GM23338 (cell line): Measurements from ENCODE around the gene GRAMD1B. TPM values are rescaled to one million over a fixed set of nuclear protein-coding genes. Genes with fewer than 3 reads are reported as not detected.
A peak's percentile ranks its signal among the peaks of the same experiment; 100 is the strongest.

Source experiments
- ATAC-seq: fragments of 200-7000 bp; cut with Tn5 transposase; 3 replicates; pipeline ENCODE4 v1.9.1; 2020
- DNase-seq: peaks from one replicate; pipeline ENCODE4 v3.0.0-alpha.2; 2015; ENCODE audit warnings: low spot score
- H2AFZ ChIP-seq: fragments of 200-600 bp; sonication (generic); 2 replicates; pipeline ENCODE4 v1.8.0; 2016; ENCODE audit warnings: antibody characterized with exemption, mild to moderate bottlenecking, moderate library complexity
- H3F3A ChIP-seq: fragments of 200-600 bp; sonication (generic); replicated peaks from 2 replicates; pipeline ENCODE4 v1.8.0; 2017; ENCODE audit warnings: antibody characterized with exemption, mixed run types, low read depth
- H3K27ac ChIP-seq: fragments of 200-600 bp; sonication (generic); 2 replicates; pipeline ENCODE4 v1.6.1; 2016; ENCODE audit warnings: low read depth
- H3K27me3 ChIP-seq: fragments of 200-600 bp; sonication (generic); 2 replicates; pipeline ENCODE4 v1.8.0; 2016; ENCODE audit warnings: mild to moderate bottlenecking, mixed run types, moderate library complexity; ENCODE audit not compliant: insufficient read depth
- H3K36me3 ChIP-seq: fragments of 200-600 bp; sonication (generic); 2 replicates; pipeline ENCODE4 v1.8.0; 2016; ENCODE audit warnings: mild to moderate bottlenecking; ENCODE audit not compliant: insufficient read depth
- H3K4me1 ChIP-seq: fragments of 200-600 bp; sonication (generic); 2 replicates; pipeline ENCODE4 v1.8.0; 2016; ENCODE audit warnings: mild to moderate bottlenecking, moderate library complexity; ENCODE audit not compliant: insufficient read depth
- H3K4me2 ChIP-seq: fragments of 200-600 bp; sonication (generic); 2 replicates; pipeline ENCODE4 v1.7.1; 2017; ENCODE audit warnings: mixed run types
- H3K4me3 ChIP-seq: fragments of 200-600 bp; sonication (generic); 2 replicates; pipeline ENCODE4 v1.6.1; 2016; ENCODE audit warnings: mixed run types
- H3K79me2 ChIP-seq: fragments of 200-600 bp; sonication (generic); replicated peaks from 2 replicates; pipeline ENCODE4 v1.8.0; 2017; ENCODE audit warnings: mild to moderate bottlenecking; ENCODE audit not compliant: insufficient read depth
- H3K9me2 ChIP-seq: fragments of 200-600 bp; sonication (generic); 2 replicates; pipeline ENCODE4 v1.8.0; 2017; ENCODE audit not compliant: insufficient read depth
- H4K20me1 ChIP-seq: fragments of 200-600 bp; sonication (generic); replicated peaks from 2 replicates; pipeline ENCODE4 v1.8.0; 2017; ENCODE audit warnings: mild to moderate bottlenecking; ENCODE audit not compliant: insufficient read depth
- H3K27ac Mint-ChIP-seq: 2 replicates; pipeline ENCODE4 v1.8.0; 2020; ENCODE audit warnings: inconsistent platforms, mild to moderate bottlenecking, moderate library complexity, mixed read lengths
- H3K27me3 Mint-ChIP-seq: 3 replicates; pipeline ENCODE4 v1.8.0; 2022; ENCODE audit warnings: low read depth, mild to moderate bottlenecking, moderate library complexity, mixed read lengths, inconsistent platforms; ENCODE audit not compliant: insufficient read depth, poor library complexity
- H3K36me3 Mint-ChIP-seq: 3 replicates; pipeline ENCODE4 v1.8.0; 2021; ENCODE audit warnings: low read depth, mild to moderate bottlenecking, inconsistent platforms, moderate library complexity, mixed read lengths
- H3K4me1 Mint-ChIP-seq: 3 replicates; pipeline ENCODE4 v1.8.0; 2020; ENCODE audit warnings: mild to moderate bottlenecking, inconsistent platforms, mixed read lengths
- H3K4me3 Mint-ChIP-seq: 3 replicates; pipeline ENCODE4 v1.8.0; 2021; ENCODE audit warnings: moderate library complexity, mild to moderate bottlenecking, inconsistent platforms, mixed read lengths
- H3K9me3 Mint-ChIP-seq: 3 replicates; pipeline ENCODE4 v1.8.0; 2020; ENCODE audit warnings: moderate library complexity, mild to moderate bottlenecking, inconsistent platforms, mixed read lengths
- CREB1 ChIP-seq: fragments of 250-450 bp; sonication (Bioruptor Pico); IDR thresholded peaks from 2 replicates; pipeline ENCODE4 v1.5.0; 2020; ENCODE audit warnings: low read depth, mild to moderate bottlenecking, moderate library complexity
- EZH2 ChIP-seq: fragments of 200-600 bp; sonication (generic); IDR thresholded peaks from one replicate; pipeline ENCODE4 v1.8.0; 2017; ENCODE audit warnings: antibody characterized with exemption, mild to moderate bottlenecking, low read depth; ENCODE audit not compliant: unreplicated experiment
- EZH2phosphoT487 ChIP-seq: fragments of 200-600 bp; sonication (generic); IDR thresholded peaks from one replicate; pipeline ENCODE4 v1.8.1; 2018; ENCODE audit warnings: antibody characterized with exemption; ENCODE audit not compliant: unreplicated experiment
- JUNB ChIP-seq: IDR thresholded peaks from one replicate; pipeline ENCODE4 v1.6.1; 2016; ENCODE audit warnings: antibody characterized with exemption; ENCODE audit not compliant: unreplicated experiment
- NANOG ChIP-seq: IDR thresholded peaks from 2 replicates; pipeline ENCODE4 v1.6.1; 2016; ENCODE audit warnings: antibody characterized with exemption, borderline replicate concordance
- POLR2AphosphoS5 ChIP-seq: IDR thresholded peaks from 2 replicates; pipeline ENCODE4 v1.6.1; 2016; ENCODE audit warnings: antibody characterized with exemption, low read depth
- STAT1 ChIP-seq: IDR thresholded peaks from one replicate; pipeline ENCODE4 v1.6.1; 2016; ENCODE audit warnings: antibody characterized with exemption; ENCODE audit not compliant: unreplicated experiment
- ZNF114 ChIP-seq: fragments of 250-450 bp; sonication (Bioruptor Pico); IDR thresholded peaks from 2 replicates; pipeline ENCODE4 v1.5.0; 2020; ENCODE audit warnings: mild to moderate bottlenecking, moderate library complexity
- ZNF331 ChIP-seq: fragments of 250-450 bp; sonication (Bioruptor Pico); IDR thresholded peaks from 2 replicates; pipeline ENCODE4 v1.5.0; 2020; ENCODE audit warnings: low read depth, mild to moderate bottlenecking, moderate library complexity
- polyA plus RNA-seq: library from polyadenylated mRNA; unstranded; fragments of >200 nt; fragmentation: Nextera tagmentation; extraction: Ambion mirVana; gene quantifications from 2 replicates; pipeline ENCODE4 v1.2.1, GENCODE V29; 2016
- total RNA-seq: library from RNA; depleted of rRNA; stranded (reverse); fragments of >200 nt; shearing (Covaris generic); gene quantifications from 2 replicates; pipeline ENCODE4 v1.2.3, GENCODE V29; 2014
- TF ChIP-seq, protein P1 (sequence below): fragments of 250-450 bp; sonication (Bioruptor Pico); IDR thresholded peaks from 2 replicates; pipeline ENCODE4 v1.5.0; 2020; ENCODE audit warnings: mild to moderate bottlenecking, moderate library complexity
- TF ChIP-seq, protein P2 (sequence below): IDR thresholded peaks from one replicate; pipeline ENCODE4 v1.6.1; 2018; ENCODE audit warnings: antibody characterized with exemption; ENCODE audit not compliant: unreplicated experiment
- TF ChIP-seq, protein P3 (sequence below): IDR thresholded peaks from 2 replicates; pipeline ENCODE4 v1.6.1; 2016; ENCODE audit warnings: antibody characterized with exemption
- TF ChIP-seq, protein P4 (sequence below), 2 experiments: fragments of 200-600 bp in 1 of 2; sonication (generic) in 1 of 2; conservative IDR thresholded peaks; 2 replicates each; pipeline versions ENCODE4 v1.5.1 to v1.6.1; 2016 to 2017; ENCODE audit warnings: antibody characterized with exemption in 2 of 2, low read depth in 2 of 2, mild to moderate bottlenecking in 2 of 2, moderate library complexity in 1 of 2

GRAMD1B gene
- total and polyA plus RNA-seq, 2 experiments from 2014 or later = 3.7 to 24.3 TPM

DNA sequence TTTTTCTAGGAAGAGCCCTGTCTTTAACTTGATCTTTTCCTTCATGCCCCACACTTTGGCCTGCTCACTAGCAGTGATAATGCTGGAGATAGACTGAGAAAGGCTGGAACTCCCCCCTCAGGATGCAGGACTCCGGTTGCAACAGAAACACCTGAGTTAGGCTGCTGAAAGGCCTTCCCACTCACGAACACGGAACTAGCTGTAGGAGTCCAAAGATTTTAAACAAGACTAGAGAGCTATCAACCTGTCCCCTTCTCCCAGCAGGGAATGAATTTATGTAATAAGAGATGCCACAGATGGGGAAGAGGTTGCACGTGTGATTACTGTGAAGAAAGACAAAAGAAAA is 211.4 kb downstream of the GRAMD1B start:
- ATAC-seq = peak; percentile 18
- Mint-ChIP-seq H3K4me1 (peaks cover 25% of the 10 kb centered on the region), H3K27ac (no peak overlapping the region), H3K9me3 (no peaks in the 10 kb centered on the region; the same call in 2 of the 3 replicates), H3K4me3 (no peak overlapping the region), H3K36me3 (no peaks in the 10 kb centered on the region; the same call in 2 of the 3 replicates), H3K27me3 (peaks cover 4% of the 10 kb centered on the region)
- no peak for DNase-seq
- no peaks in the 10 kb centered on the region for H3F3A ChIP-seq
- H3K27me3 ChIP-seq = no peaks in the 10 kb centered on the region
- peaks cover 15% of the 10 kb centered on the region for H3K4me1 ChIP-seq
- H3K36me3 ChIP-seq = no peaks in the 10 kb centered on the region
- H3K79me2 ChIP-seq = no peaks in the 10 kb centered on the region
- TF ChIP-seq, protein P1, sequence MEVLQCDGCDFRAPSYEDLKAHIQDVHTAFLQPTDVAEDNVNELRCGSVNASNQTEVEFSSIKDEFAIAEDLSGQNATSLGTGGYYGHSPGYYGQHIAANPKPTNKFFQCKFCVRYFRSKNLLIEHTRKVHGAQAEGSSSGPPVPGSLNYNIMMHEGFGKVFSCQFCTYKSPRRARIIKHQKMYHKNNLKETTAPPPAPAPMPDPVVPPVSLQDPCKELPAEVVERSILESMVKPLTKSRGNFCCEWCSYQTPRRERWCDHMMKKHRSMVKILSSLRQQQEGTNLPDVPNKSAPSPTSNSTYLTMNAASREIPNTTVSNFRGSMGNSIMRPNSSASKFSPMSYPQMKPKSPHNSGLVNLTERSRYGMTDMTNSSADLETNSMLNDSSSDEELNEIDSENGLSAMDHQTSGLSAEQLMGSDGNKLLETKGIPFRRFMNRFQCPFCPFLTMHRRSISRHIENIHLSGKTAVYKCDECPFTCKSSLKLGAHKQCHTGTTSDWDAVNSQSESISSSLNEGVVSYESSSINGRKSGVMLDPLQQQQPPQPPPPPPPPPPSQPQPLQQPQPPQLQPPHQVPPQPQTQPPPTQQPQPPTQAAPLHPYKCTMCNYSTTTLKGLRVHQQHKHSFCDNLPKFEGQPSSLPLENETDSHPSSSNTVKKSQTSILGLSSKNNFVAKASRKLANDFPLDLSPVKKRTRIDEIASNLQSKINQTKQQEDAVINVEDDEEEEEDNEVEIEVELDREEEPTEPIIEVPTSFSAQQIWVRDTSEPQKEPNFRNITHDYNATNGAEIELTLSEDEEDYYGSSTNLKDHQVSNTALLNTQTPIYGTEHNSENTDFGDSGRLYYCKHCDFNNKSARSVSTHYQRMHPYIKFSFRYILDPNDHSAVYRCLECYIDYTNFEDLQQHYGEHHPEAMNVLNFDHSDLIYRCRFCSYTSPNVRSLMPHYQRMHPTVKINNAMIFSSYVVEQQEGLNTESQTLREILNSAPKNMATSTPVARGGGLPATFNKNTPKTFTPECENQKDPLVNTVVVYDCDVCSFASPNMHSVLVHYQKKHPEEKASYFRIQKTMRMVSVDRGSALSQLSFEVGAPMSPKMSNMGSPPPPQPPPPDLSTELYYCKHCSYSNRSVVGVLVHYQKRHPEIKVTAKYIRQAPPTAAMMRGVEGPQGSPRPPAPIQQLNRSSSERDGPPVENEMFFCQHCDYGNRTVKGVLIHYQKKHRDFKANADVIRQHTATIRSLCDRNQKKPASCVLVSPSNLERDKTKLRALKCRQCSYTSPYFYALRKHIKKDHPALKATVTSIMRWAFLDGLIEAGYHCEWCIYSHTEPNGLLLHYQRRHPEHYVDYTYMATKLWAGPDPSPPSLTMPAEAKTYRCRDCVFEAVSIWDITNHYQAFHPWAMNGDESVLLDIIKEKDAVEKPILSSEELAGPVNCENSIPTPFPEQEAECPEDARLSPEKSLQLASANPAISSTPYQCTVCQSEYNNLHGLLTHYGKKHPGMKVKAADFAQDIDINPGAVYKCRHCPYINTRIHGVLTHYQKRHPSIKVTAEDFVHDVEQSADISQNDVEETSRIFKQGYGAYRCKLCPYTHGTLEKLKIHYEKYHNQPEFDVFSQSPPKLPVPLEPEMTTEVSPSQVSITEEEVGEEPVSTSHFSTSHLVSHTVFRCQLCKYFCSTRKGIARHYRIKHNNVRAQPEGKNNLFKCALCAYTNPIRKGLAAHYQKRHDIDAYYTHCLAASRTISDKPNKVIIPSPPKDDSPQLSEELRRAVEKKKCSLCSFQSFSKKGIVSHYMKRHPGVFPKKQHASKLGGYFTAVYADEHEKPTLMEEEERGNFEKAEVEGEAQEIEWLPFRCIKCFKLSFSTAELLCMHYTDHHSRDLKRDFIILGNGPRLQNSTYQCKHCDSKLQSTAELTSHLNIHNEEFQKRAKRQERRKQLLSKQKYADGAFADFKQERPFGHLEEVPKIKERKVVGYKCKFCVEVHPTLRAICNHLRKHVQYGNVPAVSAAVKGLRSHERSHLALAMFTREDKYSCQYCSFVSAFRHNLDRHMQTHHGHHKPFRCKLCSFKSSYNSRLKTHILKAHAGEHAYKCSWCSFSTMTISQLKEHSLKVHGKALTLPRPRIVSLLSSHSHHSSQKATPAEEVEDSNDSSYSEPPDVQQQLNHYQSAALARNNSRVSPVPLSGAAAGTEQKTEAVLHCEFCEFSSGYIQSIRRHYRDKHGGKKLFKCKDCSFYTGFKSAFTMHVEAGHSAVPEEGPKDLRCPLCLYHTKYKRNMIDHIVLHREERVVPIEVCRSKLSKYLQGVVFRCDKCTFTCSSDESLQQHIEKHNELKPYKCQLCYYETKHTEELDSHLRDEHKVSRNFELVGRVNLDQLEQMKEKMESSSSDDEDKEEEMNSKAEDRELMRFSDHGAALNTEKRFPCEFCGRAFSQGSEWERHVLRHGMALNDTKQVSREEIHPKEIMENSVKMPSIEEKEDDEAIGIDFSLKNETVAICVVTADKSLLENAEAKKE = no peak
- no peak for TF ChIP-seq CREB1
- no peak for TF ChIP-seq EZH2phosphoT487
- no peak for TF ChIP-seq POLR2AphosphoS5
- TF ChIP-seq, protein P2, sequence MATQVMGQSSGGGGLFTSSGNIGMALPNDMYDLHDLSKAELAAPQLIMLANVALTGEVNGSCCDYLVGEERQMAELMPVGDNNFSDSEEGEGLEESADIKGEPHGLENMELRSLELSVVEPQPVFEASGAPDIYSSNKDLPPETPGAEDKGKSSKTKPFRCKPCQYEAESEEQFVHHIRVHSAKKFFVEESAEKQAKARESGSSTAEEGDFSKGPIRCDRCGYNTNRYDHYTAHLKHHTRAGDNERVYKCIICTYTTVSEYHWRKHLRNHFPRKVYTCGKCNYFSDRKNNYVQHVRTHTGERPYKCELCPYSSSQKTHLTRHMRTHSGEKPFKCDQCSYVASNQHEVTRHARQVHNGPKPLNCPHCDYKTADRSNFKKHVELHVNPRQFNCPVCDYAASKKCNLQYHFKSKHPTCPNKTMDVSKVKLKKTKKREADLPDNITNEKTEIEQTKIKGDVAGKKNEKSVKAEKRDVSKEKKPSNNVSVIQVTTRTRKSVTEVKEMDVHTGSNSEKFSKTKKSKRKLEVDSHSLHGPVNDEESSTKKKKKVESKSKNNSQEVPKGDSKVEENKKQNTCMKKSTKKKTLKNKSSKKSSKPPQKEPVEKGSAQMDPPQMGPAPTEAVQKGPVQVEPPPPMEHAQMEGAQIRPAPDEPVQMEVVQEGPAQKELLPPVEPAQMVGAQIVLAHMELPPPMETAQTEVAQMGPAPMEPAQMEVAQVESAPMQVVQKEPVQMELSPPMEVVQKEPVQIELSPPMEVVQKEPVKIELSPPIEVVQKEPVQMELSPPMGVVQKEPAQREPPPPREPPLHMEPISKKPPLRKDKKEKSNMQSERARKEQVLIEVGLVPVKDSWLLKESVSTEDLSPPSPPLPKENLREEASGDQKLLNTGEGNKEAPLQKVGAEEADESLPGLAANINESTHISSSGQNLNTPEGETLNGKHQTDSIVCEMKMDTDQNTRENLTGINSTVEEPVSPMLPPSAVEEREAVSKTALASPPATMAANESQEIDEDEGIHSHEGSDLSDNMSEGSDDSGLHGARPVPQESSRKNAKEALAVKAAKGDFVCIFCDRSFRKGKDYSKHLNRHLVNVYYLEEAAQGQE = no peak
- no peak for TF ChIP-seq NANOG
- no peak for TF ChIP-seq ZNF114 (CRISPR knock-in tag)
- no peak for TF ChIP-seq STAT1
- TF ChIP-seq, protein P3, sequence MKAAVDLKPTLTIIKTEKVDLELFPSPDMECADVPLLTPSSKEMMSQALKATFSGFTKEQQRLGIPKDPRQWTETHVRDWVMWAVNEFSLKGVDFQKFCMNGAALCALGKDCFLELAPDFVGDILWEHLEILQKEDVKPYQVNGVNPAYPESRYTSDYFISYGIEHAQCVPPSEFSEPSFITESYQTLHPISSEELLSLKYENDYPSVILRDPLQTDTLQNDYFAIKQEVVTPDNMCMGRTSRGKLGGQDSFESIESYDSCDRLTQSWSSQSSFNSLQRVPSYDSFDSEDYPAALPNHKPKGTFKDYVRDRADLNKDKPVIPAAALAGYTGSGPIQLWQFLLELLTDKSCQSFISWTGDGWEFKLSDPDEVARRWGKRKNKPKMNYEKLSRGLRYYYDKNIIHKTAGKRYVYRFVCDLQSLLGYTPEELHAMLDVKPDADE = no peak
- TF ChIP-seq JUNB = no peak
- no peak for TF ChIP-seq EZH2
- no peak for TF ChIP-seq ZNF331 (CRISPR knock-in tag)
- TF ChIP-seq, protein P4, sequence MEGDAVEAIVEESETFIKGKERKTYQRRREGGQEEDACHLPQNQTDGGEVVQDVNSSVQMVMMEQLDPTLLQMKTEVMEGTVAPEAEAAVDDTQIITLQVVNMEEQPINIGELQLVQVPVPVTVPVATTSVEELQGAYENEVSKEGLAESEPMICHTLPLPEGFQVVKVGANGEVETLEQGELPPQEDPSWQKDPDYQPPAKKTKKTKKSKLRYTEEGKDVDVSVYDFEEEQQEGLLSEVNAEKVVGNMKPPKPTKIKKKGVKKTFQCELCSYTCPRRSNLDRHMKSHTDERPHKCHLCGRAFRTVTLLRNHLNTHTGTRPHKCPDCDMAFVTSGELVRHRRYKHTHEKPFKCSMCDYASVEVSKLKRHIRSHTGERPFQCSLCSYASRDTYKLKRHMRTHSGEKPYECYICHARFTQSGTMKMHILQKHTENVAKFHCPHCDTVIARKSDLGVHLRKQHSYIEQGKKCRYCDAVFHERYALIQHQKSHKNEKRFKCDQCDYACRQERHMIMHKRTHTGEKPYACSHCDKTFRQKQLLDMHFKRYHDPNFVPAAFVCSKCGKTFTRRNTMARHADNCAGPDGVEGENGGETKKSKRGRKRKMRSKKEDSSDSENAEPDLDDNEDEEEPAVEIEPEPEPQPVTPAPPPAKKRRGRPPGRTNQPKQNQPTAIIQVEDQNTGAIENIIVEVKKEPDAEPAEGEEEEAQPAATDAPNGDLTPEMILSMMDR (conservative IDR thresholded peaks at IDR 0.05; ENCODE audit: low read depth in 2 of 2) = no peak
- H3K4me2 ChIP-seq = 0 out of 2 replicates have a peak overlapping the region, but pooled peaks have one; percentile 13
- H3K4me3 ChIP-seq = no peak overlapping the region
- peak overlapping the region; percentile 70 for H2AFZ ChIP-seq
- H4K20me1 ChIP-seq = no peaks in the 10 kb centered on the region
- no peak overlapping the region for H3K27ac ChIP-seq
- H3K9me2 ChIP-seq = no peaks in the 10 kb centered on the region
